BJ (cell line): ENCODE data around the gene NAT8L. TPM values are rescaled to one million over a fixed set of nuclear protein-coding genes. Genes with fewer than 3 reads are reported as not detected.

ENCODE experiments used
- CTCF ChIA-PET: fragments of 350-600 bp; formaldehyde crosslinking; extraction: SDS; loops from one replicate; lab custom pipeline; 2021; ENCODE audit warnings: antibody characterized with exemption, inconsistent platforms; lab: Yijun Ruan, JAX
- POLR2A ChIA-PET: fragments of 300-600 bp; sonication (Branson Sonifier 250); formaldehyde crosslinking; extraction: SDS; loops from one replicate; lab custom pipeline; 2021; ENCODE audit warnings: antibody characterized with exemption; lab: Charles Lee
- DNase-seq: peaks from one replicate; pipeline ENCODE4 v3.0.0-alpha.2; 2011; ENCODE audit warnings: low read depth
- H3K27me3 ChIP-seq: 2 replicates; pipeline ENCODE4 v1.6.0; 2011; ENCODE audit warnings: low read length; ENCODE audit not compliant: control insufficient read depth, insufficient read depth
- H3K36me3 ChIP-seq: 2 replicates; pipeline ENCODE4 v1.5.1; 2011; ENCODE audit warnings: low read length; ENCODE audit not compliant: control insufficient read depth, insufficient read depth
- H3K4me3 ChIP-seq: 2 replicates; pipeline ENCODE4 v1.5.1; 2011; ENCODE audit warnings: low read depth, mild to moderate bottlenecking, control low read depth, low read length
- CTCF ChIP-seq: IDR thresholded peaks from 2 replicates; pipeline ENCODE4 v1.5.1; 2011; ENCODE audit warnings: low read depth, mild to moderate bottlenecking, control low read depth, inconsistent platforms, low read length, moderate library complexity; ENCODE audit not compliant: insufficient read depth
- polyA plus RNA-seq: library from polyadenylated mRNA; depleted of rRNA; stranded (reverse); fragments of >200 nt; gene quantifications from 2 replicates; pipeline ENCODE4 v1.2.3, GENCODE V29; 2011

NAT8L gene
- polyA plus RNA-seq, 1 experiment = 0.04 TPM

DNA sequence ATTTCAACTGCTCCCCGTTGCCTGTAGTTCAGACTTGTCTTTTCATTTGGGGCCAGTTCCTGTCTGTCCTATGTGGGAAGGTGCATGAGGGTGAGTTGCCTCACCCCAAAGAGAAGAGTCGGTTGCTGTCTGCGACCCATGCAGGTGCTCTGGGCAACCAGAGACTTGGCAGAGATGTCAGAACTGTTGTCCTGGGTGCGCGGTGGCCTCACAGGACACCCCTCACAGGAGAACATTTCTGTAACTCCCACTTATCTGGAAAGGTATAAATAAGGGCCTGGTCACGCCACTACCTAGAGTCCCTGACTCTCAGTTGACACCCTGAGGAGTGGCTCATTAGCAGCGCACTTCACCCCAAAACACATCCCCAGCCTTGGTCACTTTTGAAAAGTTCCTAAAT, 9.7 kb upstream of the NAT8L start:
- Histone ChIP-seq H3K4me3 (no peak overlapping the region), H3K27me3 (peaks cover 8% of the 10 kb centered on the region), H3K36me3 (no peaks in the 10 kb centered on the region)
- ChIA-PET POLR2A (no interaction called here), CTCF (no interaction called here)
- no peak for DNase-seq
- no peak for TF ChIP-seq CTCF

DNA sequence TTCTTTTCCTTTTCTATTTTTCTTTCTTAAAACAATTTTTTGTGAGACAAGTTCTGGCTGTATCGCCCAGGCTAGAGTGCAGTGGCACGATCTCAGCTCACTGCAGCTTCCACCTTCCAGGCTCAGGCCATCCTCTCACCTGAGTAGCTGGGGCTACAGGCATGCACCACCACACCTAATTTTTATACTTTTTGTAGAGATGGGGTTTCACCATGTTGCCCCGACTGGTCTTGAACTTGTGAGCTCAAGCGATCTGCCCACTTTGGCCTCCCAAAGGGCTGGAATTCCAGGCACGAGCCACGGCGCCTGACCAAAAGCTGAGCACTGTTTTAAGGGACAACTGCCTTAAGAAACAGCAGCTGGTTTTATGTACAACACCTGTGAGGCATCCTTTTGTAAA, 9.3 kb upstream of the NAT8L start:
- Histone ChIP-seq H3K36me3 (no peaks in the 10 kb centered on the region), H3K4me3 (no peak overlapping the region), H3K27me3 (peaks cover 8% of the 10 kb centered on the region)
- no peak for DNase-seq
- POLR2A ChIA-PET = no interaction called here
- TF ChIP-seq CTCF = no peak
- CTCF ChIA-PET = no interaction called here

DNA sequence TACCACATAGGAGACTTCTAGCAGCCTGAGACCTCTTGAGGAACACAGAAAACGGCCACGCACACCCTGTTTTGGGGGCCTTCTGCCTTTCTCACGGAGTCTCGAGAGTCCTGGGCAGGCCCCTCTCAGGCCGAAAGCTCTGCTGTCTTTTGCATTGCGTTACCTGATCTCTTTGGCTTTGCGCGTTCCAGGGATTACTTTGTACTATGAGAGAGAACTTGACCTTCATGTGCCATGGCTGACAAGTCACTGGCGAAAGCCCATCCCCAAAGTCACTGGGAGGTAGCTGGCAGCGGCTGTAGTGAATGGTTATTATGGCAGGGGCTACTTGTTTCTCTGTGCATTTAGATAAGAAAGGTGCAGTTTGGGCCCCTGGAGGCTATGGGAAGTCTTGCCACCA, 8.0 kb upstream of the NAT8L start:
- ChIA-PET POLR2A (no interaction called here), CTCF (no interaction called here)
- Histone ChIP-seq H3K27me3 (peaks cover 9% of the 10 kb centered on the region), H3K4me3 (no peak overlapping the region), H3K36me3 (no peaks in the 10 kb centered on the region)
- no peak for TF ChIP-seq CTCF
- DNase-seq = no peak

DNA sequence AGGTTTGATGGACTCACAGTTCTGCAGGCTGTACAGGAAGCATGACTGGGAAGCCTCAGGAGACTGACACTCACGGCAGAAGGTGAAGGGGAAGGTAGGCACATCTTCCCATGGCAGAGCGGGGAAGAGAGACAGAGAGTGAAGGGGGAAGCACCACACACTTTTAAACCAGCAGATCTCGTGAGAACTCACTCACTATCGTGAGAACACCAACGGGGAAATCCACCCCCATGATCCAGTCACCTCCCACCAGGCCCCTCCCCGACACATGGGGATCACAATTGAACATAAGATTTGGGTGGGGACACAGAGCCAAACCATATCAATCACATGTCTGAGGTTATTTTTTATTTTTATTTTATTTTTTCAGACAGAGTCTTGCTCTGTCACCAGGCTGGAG, 4.9 kb upstream of the NAT8L start:
- Histone ChIP-seq H3K4me3 (no peak overlapping the region), H3K36me3 (no peaks in the 10 kb centered on the region), H3K27me3 (peaks cover 22% of the 10 kb centered on the region)
- ChIA-PET POLR2A (no interaction called here), CTCF (no interaction called here)
- TF ChIP-seq CTCF = no peak
- no peak for DNase-seq

- DNase-seq = no peak
- no peak overlapping the region for H3K4me3 ChIP-seq
- CTCF ChIA-PET = interaction anchor here (1.5 kb wide), 1 partner anchor 12 kb away, joined by 5 read pairs; no protein-coding TSS in a partner anchor
- H3K36me3 ChIP-seq = no peaks in the 10 kb centered on the region
- peaks cover 17% of the 10 kb centered on the region for H3K27me3 ChIP-seq
- no peak for TF ChIP-seq CTCF
- POLR2A ChIA-PET = no interaction called here
These were observed 1.6 kb upstream of the NAT8L start for GRCh38 chr4:2057382-2058065.
